ENCODE data around the gene ASB18. TPM values are rescaled to one million over a fixed set of nuclear protein-coding genes. Genes with fewer than 3 reads are reported as not detected.

Gene ASB18
- total RNA-seq, 2 donors from 2014 or later, result 1.9 to 7.6 TPM

GRCh38 chr2:236254674-236255073 is 9.5 kb downstream of the ASB18 start:
- TF ChIP-seq CTCF (IDR thresholded peaks at IDR 0.05), result no peak
- Histone ChIP-seq H3K4me1 (peaks cover 0 to 20% of the 10 kb centered on the region in 2 donors), H3K36me3 (no peaks in the 10 kb centered on the region), H3K9me3 (no peaks in the 10 kb centered on the region), H3K27ac (no peak overlapping the region), H3K4me3 (no peak overlapping the region), H3K27me3 (no peaks in the 10 kb centered on the region)
- peak; percentile 50 for DNase-seq (ENCODE audit: low spot score)

DNA sequence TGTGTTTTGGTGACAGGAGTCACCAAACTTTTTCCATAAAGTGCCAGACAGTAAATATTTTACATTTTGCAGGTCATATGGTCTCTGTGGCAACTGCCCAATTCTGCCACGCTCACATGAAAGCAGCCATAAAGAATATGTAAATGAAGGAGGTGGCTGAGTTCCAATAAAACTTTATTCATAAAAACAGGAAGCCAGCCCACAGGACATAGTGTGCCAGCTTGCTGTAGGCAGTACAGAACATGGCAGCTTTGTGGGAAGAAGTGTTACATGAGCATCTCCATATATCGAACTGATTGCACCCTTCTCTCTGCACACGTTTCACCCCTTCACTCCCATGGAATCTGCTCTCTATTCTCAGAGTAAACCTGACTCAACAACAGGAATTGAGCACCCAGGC is 10.2 kb downstream of the ASB18 start:
- Histone ChIP-seq H3K4me3 (no peak overlapping the region), H3K27ac (no peak overlapping the region), H3K27me3 (no peaks in the 10 kb centered on the region), H3K36me3 (no peaks in the 10 kb centered on the region), H3K4me1 (peaks cover 0 to 20% of the 10 kb centered on the region in 2 donors), H3K9me3 (no peaks in the 10 kb centered on the region)
- TF ChIP-seq CTCF (IDR thresholded peaks at IDR 0.05), result no peak
- peak; percentile 1 for DNase-seq (ENCODE audit: low spot score)

DNA sequence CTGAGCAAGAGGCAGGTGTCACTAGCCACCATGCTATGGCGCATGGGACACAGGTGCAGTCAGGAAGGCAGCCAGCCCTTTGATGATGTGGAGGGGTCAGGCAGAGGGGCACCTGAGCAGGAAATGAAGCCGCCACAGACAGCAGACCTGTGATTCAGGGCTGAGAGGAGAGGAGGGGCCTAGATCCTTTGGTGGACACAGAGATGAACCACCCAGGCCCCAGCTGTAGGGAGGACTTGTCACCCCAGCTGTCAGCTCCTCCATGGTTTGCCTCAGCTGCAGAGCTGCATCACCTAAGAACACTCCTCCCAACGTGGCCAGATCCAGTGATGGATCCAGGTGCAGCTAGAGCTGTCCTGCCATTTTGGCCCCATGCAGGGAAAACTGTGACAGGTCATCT is 11.6 kb downstream of the ASB18 start:
- no peak for TF ChIP-seq CTCF (IDR thresholded peaks at IDR 0.05)
- H3K27ac ChIP-seq, result no peak overlapping the region
- H3K9me3 ChIP-seq, result no peaks in the 10 kb centered on the region
- no peaks in the 10 kb centered on the region for H3K27me3 ChIP-seq
- no peak overlapping the region for H3K4me3 ChIP-seq
- no peaks in the 10 kb centered on the region for H3K36me3 ChIP-seq
- DNase-seq (ENCODE audit: low spot score), result peak; percentile 46
- peaks cover 0 to 20% of the 10 kb centered on the region in 2 donors for H3K4me1 ChIP-seq

DNA sequence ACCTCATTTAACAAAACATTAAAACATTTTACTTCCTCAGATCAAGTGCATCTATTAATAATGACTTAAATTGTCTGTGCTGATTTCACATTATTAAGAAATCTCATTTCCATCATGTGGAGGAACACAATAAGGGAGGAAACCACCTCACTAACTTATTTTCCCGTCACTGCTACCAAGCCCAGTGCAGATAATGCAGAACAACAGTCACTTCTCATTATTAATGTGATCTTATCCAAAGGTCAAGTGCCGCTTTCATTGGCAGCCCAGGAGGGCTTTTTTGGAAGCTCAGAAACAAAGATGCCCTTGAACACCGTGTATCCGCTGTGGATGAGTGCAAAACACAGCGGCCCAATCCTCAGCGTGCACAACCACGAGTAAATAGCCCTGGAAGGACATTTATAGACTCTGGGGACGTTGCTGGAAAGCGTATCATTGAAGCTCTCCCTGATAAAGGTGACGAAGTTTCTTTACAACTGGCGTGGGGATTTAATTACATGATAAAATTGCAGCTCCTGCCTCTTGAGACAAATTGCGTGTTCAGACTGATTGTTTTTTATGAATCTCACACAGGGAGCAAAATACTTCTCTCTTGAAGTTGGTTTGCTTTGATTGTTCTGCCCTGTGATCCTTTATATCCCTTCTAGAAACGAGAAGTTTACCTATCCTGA is 13.2 kb downstream of the ASB18 start:
- H3K27ac ChIP-seq, result peak overlapping the region; percentile 33 to 48
- no peak for TF ChIP-seq CTCF (IDR thresholded peaks at IDR 0.05)

GRCh38 chr2:236250286-236250685 is 13.9 kb downstream of the ASB18 start:
- TF ChIP-seq CTCF (IDR thresholded peaks at IDR 0.05), result no peak
- Histone ChIP-seq H3K36me3 (no peaks in the 10 kb centered on the region), H3K9me3 (no peaks in the 10 kb centered on the region), H3K4me3 (no peak overlapping the region), H3K27me3 (no peaks in the 10 kb centered on the region), H3K27ac (peak overlapping the region; percentile 33 to 48), H3K4me1 (peaks cover 0 to 20% of the 10 kb centered on the region in 2 donors)
- DNase-seq (ENCODE audit: low spot score), result peak; percentile 18

More for the DNA sequence above, 13.2 kb downstream of the ASB18 start:
- peaks cover 0 to 20% of the 10 kb centered on the region in 2 donors for H3K4me1 ChIP-seq
- no peak overlapping the region for H3K4me3 ChIP-seq
- no peaks in the 10 kb centered on the region for H3K9me3 ChIP-seq
- DNase-seq (ENCODE audit: low spot score), result peak; percentile 56
- no peaks in the 10 kb centered on the region for H3K27me3 ChIP-seq
- no peaks in the 10 kb centered on the region for H3K36me3 ChIP-seq

DNA sequence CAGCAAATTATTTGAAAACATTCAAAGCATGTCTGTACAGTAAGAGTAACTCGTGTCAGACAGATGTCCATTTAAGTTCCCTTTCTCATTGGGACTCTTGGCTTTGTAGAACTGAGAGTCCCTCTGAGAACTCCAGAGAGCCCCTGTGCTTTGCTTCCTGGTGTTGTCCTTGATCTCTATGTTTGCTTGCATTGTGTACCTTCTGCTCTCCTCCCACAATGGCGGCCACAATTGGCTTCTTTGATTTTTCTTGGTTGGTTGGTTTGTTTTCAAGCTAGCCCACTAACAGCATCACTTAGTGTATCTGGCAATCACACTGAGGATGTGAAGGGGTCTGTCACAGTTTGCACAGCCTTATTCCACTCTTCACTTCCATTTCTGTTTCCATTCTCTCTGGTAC is 15.1 kb downstream of the ASB18 start:
- DNase-seq (ENCODE audit: low spot score), result peak; percentile 16
- no peak overlapping the region for H3K4me3 ChIP-seq
- TF ChIP-seq CTCF (IDR thresholded peaks at IDR 0.05), result no peak
- H3K36me3 ChIP-seq, result no peaks in the 10 kb centered on the region
- no peaks in the 10 kb centered on the region for H3K9me3 ChIP-seq
- H3K27ac ChIP-seq, result no peak overlapping the region
- H3K4me1 ChIP-seq, result peaks cover 0 to 20% of the 10 kb centered on the region in 2 donors
- H3K27me3 ChIP-seq, result no peaks in the 10 kb centered on the region
